IMR-90 (cell line): Measurements from ENCODE around the gene PLEKHH1. TPM values are rescaled to one million over a fixed set of nuclear protein-coding genes. Genes with fewer than 3 reads are reported as not detected.

Source experiments
- ATAC-seq: fragments of 200-7000 bp; cut with Tn5 transposase; 2 replicates; pipeline ENCODE4 v1.9.1; 2020; ENCODE audit warnings: low read depth, mild to moderate bottlenecking, moderate library complexity
- BruUV-seq: library from RNA; stranded (reverse); fragments of 400-500 nt; replicated peaks from 2 replicates; lab custom pipeline; 2021; lab: Mats Ljungman, UMichigan
- CTCF ChIA-PET: fragments of 300-600 bp; formaldehyde crosslinking; extraction: SDS; loops from one replicate; lab custom pipeline; 2021; ENCODE audit warnings: antibody characterized with exemption; lab: Yijun Ruan, JAX
- POLR2A ChIA-PET: fragments of 300-600 bp; sonication (Branson Sonifier 250); formaldehyde crosslinking; loops from one replicate; lab custom pipeline; 2022; ENCODE audit warnings: antibody characterized with exemption; ENCODE audit not compliant: unreplicated experiment; lab: Charles Lee
- DNase-seq: peaks from one replicate; pipeline ENCODE4 v3.0.0; 2013
- H2AFZ ChIP-seq: replicated peaks from 2 replicates; pipeline ENCODE3; 2013; ENCODE audit warnings: low read length, mild to moderate bottlenecking; ENCODE audit not compliant: poor library complexity
- H2AK5ac ChIP-seq: 2 replicates; pipeline ENCODE4 v1.6.1; 2013; ENCODE audit warnings: low read depth, low read length, inconsistent platforms
- H2AK9ac ChIP-seq: replicated peaks from 2 replicates; pipeline ENCODE3; 2013; ENCODE audit warnings: mild to moderate bottlenecking, low read depth, low read length, moderate library complexity; ENCODE audit not compliant: poor library complexity
- H2BK120ac ChIP-seq: 2 replicates; pipeline ENCODE4 v1.6.1; 2013; ENCODE audit warnings: low read depth, low read length, inconsistent platforms
- H2BK15ac ChIP-seq: 3 replicates; pipeline ENCODE4 v1.6.1; 2013; ENCODE audit warnings: low read depth, low read length, inconsistent platforms
- H2BK20ac ChIP-seq: 2 replicates; pipeline ENCODE4 v1.6.1; 2013; ENCODE audit warnings: low read depth, mild to moderate bottlenecking, inconsistent platforms, low read length, moderate library complexity
- H2BK5ac ChIP-seq: 2 replicates; pipeline ENCODE4 v1.6.1; 2013; ENCODE audit warnings: mild to moderate bottlenecking, low read depth, low read length, inconsistent platforms; ENCODE audit not compliant: poor library complexity, severe bottlenecking
- H3K14ac ChIP-seq: replicated peaks from 2 replicates; pipeline ENCODE4 v1.6.1; 2013; ENCODE audit warnings: low read depth, low read length, inconsistent platforms
- H3K18ac ChIP-seq: 2 replicates; pipeline ENCODE4 v1.6.1; 2013; ENCODE audit warnings: low read depth, low read length, control low read depth
- H3K23ac ChIP-seq: 2 replicates; pipeline ENCODE4 v1.6.1; 2013; ENCODE audit warnings: low read depth, low read length, inconsistent platforms
- H3K27ac ChIP-seq: 2 replicates; pipeline ENCODE4 v1.5.1; 2013; ENCODE audit warnings: mild to moderate bottlenecking, control low read depth, low read length; ENCODE audit not compliant: insufficient read depth
- H3K27me3 ChIP-seq: 2 replicates; pipeline ENCODE4 v1.6.1; 2013; ENCODE audit warnings: low read length; ENCODE audit not compliant: control insufficient read depth, insufficient read depth
- H3K36me3 ChIP-seq: 2 replicates; pipeline ENCODE4 v1.6.1; 2013; ENCODE audit warnings: low read length, mixed read lengths; ENCODE audit not compliant: control insufficient read depth, insufficient read depth
- H3K4ac ChIP-seq: 2 replicates; pipeline ENCODE4 v1.6.1; 2013; ENCODE audit warnings: low read depth, low read length, inconsistent platforms
- H3K4me1 ChIP-seq: 2 replicates; pipeline ENCODE4 v1.6.1; 2013; ENCODE audit warnings: low read length, mixed read lengths; ENCODE audit not compliant: control insufficient read depth, insufficient read depth
- H3K4me2 ChIP-seq: 2 replicates; pipeline ENCODE4 v1.6.1; 2013; ENCODE audit warnings: low read depth, mild to moderate bottlenecking, control low read depth, low read length, moderate library complexity
- H3K4me3 ChIP-seq: 2 replicates; pipeline ENCODE4 v1.5.1; 2013; ENCODE audit warnings: low read depth, mild to moderate bottlenecking, control low read depth, low read length, moderate library complexity; ENCODE audit not compliant: insufficient read depth
- H3K56ac ChIP-seq: 2 replicates; pipeline ENCODE4 v1.6.1; 2013; ENCODE audit warnings: low read length, inconsistent platforms; ENCODE audit not compliant: insufficient read depth; ENCODE audit errors: extremely low read depth
- H3K79me1 ChIP-seq, 2 experiments: 2 replicates each; pipeline ENCODE4 v1.6.1; 2013; ENCODE audit warnings: low read length in 2 of 2, inconsistent platforms in 1 of 2, low read depth in 1 of 2
- H3K9ac ChIP-seq: 2 replicates; pipeline ENCODE4 v1.6.1; 2013; ENCODE audit warnings: low read depth, low read length, control low read depth
- H3K9me1 ChIP-seq: 2 replicates; pipeline ENCODE4 v1.6.1; 2013; ENCODE audit warnings: low read length, inconsistent platforms; ENCODE audit not compliant: insufficient read depth
- H3K9me3 ChIP-seq: 2 replicates; pipeline ENCODE4 v1.6.1; 2013; ENCODE audit warnings: low read length; ENCODE audit not compliant: control insufficient read depth, insufficient read depth
- H4K20me1 ChIP-seq: 2 replicates; pipeline ENCODE4 v1.6.1; 2013; ENCODE audit warnings: low read length, inconsistent platforms; ENCODE audit not compliant: insufficient read depth
- H4K5ac ChIP-seq: 2 replicates; pipeline ENCODE4 v1.6.1; 2013; ENCODE audit warnings: mild to moderate bottlenecking, low read depth, low read length, control low read depth
- H4K8ac ChIP-seq, 2 experiments: 2 replicates each; pipeline ENCODE4 v1.6.1; 2013; ENCODE audit warnings: low read depth in 2 of 2, low read length in 2 of 2, control low read depth in 1 of 2, inconsistent platforms in 1 of 2
- H4K91ac ChIP-seq: 2 replicates; pipeline ENCODE4 v1.6.1; 2013; ENCODE audit warnings: low read depth, low read length, inconsistent platforms; ENCODE audit not compliant: insufficient read depth
- BHLHE40 ChIP-seq: fragments of 150-350 bp; IDR thresholded peaks from 2 replicates; pipeline ENCODE4 v1.6.1; 2016; ENCODE audit warnings: mild to moderate bottlenecking, low read depth, low read length
- CEBPB ChIP-seq: IDR thresholded peaks from 2 replicates; pipeline ENCODE4 v1.6.1; 2012; ENCODE audit warnings: low read depth, low read length, improper control_type of control experiment
- CHD1 ChIP-seq: IDR thresholded peaks from 2 replicates; pipeline ENCODE4 v1.6.1; 2012; ENCODE audit warnings: low read depth, low read length, improper control_type of control experiment
- FOS ChIP-seq: fragments of 150-350 bp; IDR thresholded peaks from 2 replicates; pipeline ENCODE4 v1.6.1; 2016; ENCODE audit warnings: low read depth, low read length
- MAFK ChIP-seq: IDR thresholded peaks from 2 replicates; pipeline ENCODE4 v1.6.1; 2012; ENCODE audit warnings: low read depth, low read length, improper control_type of control experiment
- MAZ ChIP-seq: IDR thresholded peaks from 2 replicates; pipeline ENCODE4 v1.6.1; 2012; ENCODE audit warnings: low read depth, mild to moderate bottlenecking, low read length, improper control_type of control experiment, moderate library complexity, borderline replicate concordance
- MXI1 ChIP-seq: IDR thresholded peaks from 2 replicates; pipeline ENCODE4 v1.6.1; 2012; ENCODE audit warnings: low read depth, mild to moderate bottlenecking, low read length, moderate library complexity, borderline replicate concordance
- NFE2L2 ChIP-seq: fragments of 150-350 bp; IDR thresholded peaks from 2 replicates; pipeline ENCODE4 v1.6.1; 2016; ENCODE audit warnings: low read depth, mild to moderate bottlenecking, low read length
- POLR2A ChIP-seq: IDR thresholded peaks from 2 replicates; pipeline ENCODE4 v1.6.1; 2012; ENCODE audit warnings: mild to moderate bottlenecking, low read depth, low read length
- RAD21 ChIP-seq: IDR thresholded peaks from 2 replicates; pipeline ENCODE4 v1.6.1; 2012; ENCODE audit warnings: low read length, improper control_type of control experiment
- RCOR1 ChIP-seq: IDR thresholded peaks from 2 replicates; pipeline ENCODE4 v1.6.1; 2012; ENCODE audit warnings: mild to moderate bottlenecking, low read length, improper control_type of control experiment; ENCODE audit not compliant: insufficient replicate concordance
- RFX5 ChIP-seq: IDR thresholded peaks from 2 replicates; pipeline ENCODE4 v1.8.0; 2012; ENCODE audit warnings: low read depth, mild to moderate bottlenecking, low read length, moderate library complexity
- SMC3 ChIP-seq: fragments of 150-350 bp; IDR thresholded peaks from 2 replicates; pipeline ENCODE4 v1.6.1; 2016; ENCODE audit warnings: low read depth, mild to moderate bottlenecking, antibody characterized with exemption, low read length, moderate library complexity
- WGBS, 2 experiments: methylation state at CpG; one replicate each; pipeline versions ENCODE4 v1.1.5 to v1.1.7; 2013; ENCODE audit warnings: missing lambda C conversion rate in 2 of 2; ENCODE audit not compliant: insufficient read length in 1 of 2; ENCODE audit errors: extremely low coverage in 2 of 2; 5-methylcytosine and 5-hydroxymethylcytosine counted together
- dilution Hi-C: fragments of 300-500 bp; cut with HindIII; formaldehyde crosslinking; loops from one replicate; pipeline ENCODE4 v1.14.3; 2018; ENCODE audit warnings: low sequenced_read_pairs; ENCODE audit not compliant: unreplicated experiment
- in situ Hi-C: fragments of 300-500 bp; cut with MboI; formaldehyde crosslinking; loops from 3 replicates; pipeline ENCODE4 v1.14.3; 2019; ENCODE audit warnings: low sequenced_read_pairs, inconsistent platforms, mixed read lengths
- intact Hi-C: fragments of 100-400 bp; cut with micrococcal nuclease; formaldehyde crosslinking; loops from 2 replicates; pipeline ENCODE4 v1.10.0; 2022
- polyA plus RNA-seq, 3 experiments: library from polyadenylated mRNA; depleted of rRNA; stranded (reverse); fragments of >200 nt; gene quantifications; 2 replicates each; pipeline ENCODE4 v1.2.3, GENCODE V29; 2012; ENCODE audit warnings: low replicate concordance in 1 of 3
- total RNA-seq: library from RNA; depleted of rRNA; stranded (reverse); fragments of >200 nt; gene quantifications from 2 replicates; pipeline ENCODE4 v1.2.3, GENCODE V29; 2012
- TF ChIP-seq, protein P1 (sequence below): conservative IDR thresholded peaks from 2 replicates; pipeline ENCODE4 v1.5.1; 2012; ENCODE audit warnings: mild to moderate bottlenecking, low read depth, low read length, improper control_type of control experiment
- TF ChIP-seq, protein P2 (sequence below): fragments of 150-350 bp; IDR thresholded peaks from 2 replicates; pipeline ENCODE4 v1.6.1; 2016; ENCODE audit warnings: low read depth, mild to moderate bottlenecking, low read length, moderate library complexity, borderline replicate concordance

The PLEKHH1 gene
- total and polyA plus RNA-seq, 2 of the 4 experiments (the other 2 are of a cell fraction), result under 0.01 to 0.34 TPM

GRCh38 chr14:67619446-67620216 is 86.5 kb downstream of the PLEKHH1 start, which contains the start of gene ARG2:
TSS of gene ARG2 (plus strand) at chr14:67619920. CDS start at chr14:67619978, 58 bp downstream.
- ATAC-seq (peak; percentile 91), DNase-seq (peak; percentile 91)
- Histone ChIP-seq H3K27me3 (peaks cover 4% of the 10 kb centered on the region), H2AK5ac (no peak within 1 kb of the TSS), H4K5ac (no peak within 1 kb of the TSS), H3K9me3 (no peaks in the 10 kb centered on the region), H2BK20ac (no peak within 1 kb of the TSS), H3K9me1 (no peaks in the 10 kb centered on the region), H3K4me2 (peak within 1 kb of the TSS; percentile 87), H4K20me1 (no peaks in the 10 kb centered on the region), H3K9ac (peak within 1 kb of the TSS; percentile 5; the same call in 1 of the 2 replicates), H3K18ac (no peak within 1 kb of the TSS), H3K27ac (no peak within 1 kb of the TSS), H3K79me1 (no peaks in the 10 kb centered on the region), H2AK9ac (peak within 1 kb of the TSS; percentile 62), H3K36me3 (no peaks in the 10 kb centered on the region), H4K91ac (no peak within 1 kb of the TSS), H2BK120ac (no peak within 1 kb of the TSS), H3K4me1 (peaks cover 3% of the 10 kb centered on the region; the same call in 1 of the 2 replicates), H4K8ac (no peak within 1 kb of the TSS), H3K23ac (no peak within 1 kb of the TSS), H3K4ac (peak within 1 kb of the TSS; percentile 10; the same call in 1 of the 2 replicates), H2BK5ac (no peak within 1 kb of the TSS), H3K56ac (no peak within 1 kb of the TSS), H3K4me3 (peak within 1 kb of the TSS; percentile 47), H3K14ac (no peak within 1 kb of the TSS), H2AFZ (peak within 1 kb of the TSS; percentile 94), H2BK15ac (0 out of 3 replicates have a peak within 1 kb of the TSS, but pooled peaks have one; percentile 15)
- intact Hi-C loops, result no loop called here
- CTCF ChIA-PET, result interaction anchor here (0.7 to 2.2 kb wide), 10 partner anchors 12 to 191 kb away, joined by 3 to 21 read pairs (median 4); partner anchors contain the start of gene PIGH
- WGBS, 2 experiments, result 2% methylated on average over 48 of the region's 62 CpGs; no CpG with 5 or more reads in 1 of the 2 experiments
- dilution Hi-C loops, result no loop called here
- BruUV-seq, result no TSS peak
- POLR2A ChIA-PET, result no interaction called here
- in situ Hi-C loops, result loop anchor here (5.0 kb wide), 1 partner anchor 48 kb away; no protein-coding TSS in a partner anchor
- TF ChIP-seq POLR2A, result peak; percentile 61; the same call in 1 of the 2 replicates
- no peak for TF ChIP-seq MAFK
- 0 out of 2 replicates have a peak, but pooled peaks have one; percentile 11 for TF ChIP-seq FOS
- TF ChIP-seq, protein P1, sequence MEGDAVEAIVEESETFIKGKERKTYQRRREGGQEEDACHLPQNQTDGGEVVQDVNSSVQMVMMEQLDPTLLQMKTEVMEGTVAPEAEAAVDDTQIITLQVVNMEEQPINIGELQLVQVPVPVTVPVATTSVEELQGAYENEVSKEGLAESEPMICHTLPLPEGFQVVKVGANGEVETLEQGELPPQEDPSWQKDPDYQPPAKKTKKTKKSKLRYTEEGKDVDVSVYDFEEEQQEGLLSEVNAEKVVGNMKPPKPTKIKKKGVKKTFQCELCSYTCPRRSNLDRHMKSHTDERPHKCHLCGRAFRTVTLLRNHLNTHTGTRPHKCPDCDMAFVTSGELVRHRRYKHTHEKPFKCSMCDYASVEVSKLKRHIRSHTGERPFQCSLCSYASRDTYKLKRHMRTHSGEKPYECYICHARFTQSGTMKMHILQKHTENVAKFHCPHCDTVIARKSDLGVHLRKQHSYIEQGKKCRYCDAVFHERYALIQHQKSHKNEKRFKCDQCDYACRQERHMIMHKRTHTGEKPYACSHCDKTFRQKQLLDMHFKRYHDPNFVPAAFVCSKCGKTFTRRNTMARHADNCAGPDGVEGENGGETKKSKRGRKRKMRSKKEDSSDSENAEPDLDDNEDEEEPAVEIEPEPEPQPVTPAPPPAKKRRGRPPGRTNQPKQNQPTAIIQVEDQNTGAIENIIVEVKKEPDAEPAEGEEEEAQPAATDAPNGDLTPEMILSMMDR, result 0 out of 2 replicates have a peak, but pooled peaks have one; percentile 7
- TF ChIP-seq RFX5, result no peak
- TF ChIP-seq MXI1, result peak; percentile 52; the same call in 1 of the 2 replicates
- no peak for TF ChIP-seq SMC3
- no peak for TF ChIP-seq NFE2L2
- peak; percentile 37; the same call in 1 of the 2 replicates for TF ChIP-seq CEBPB
- TF ChIP-seq MAZ, result peak; percentile 67; the same call in 1 of the 2 replicates
- TF ChIP-seq, protein P2, sequence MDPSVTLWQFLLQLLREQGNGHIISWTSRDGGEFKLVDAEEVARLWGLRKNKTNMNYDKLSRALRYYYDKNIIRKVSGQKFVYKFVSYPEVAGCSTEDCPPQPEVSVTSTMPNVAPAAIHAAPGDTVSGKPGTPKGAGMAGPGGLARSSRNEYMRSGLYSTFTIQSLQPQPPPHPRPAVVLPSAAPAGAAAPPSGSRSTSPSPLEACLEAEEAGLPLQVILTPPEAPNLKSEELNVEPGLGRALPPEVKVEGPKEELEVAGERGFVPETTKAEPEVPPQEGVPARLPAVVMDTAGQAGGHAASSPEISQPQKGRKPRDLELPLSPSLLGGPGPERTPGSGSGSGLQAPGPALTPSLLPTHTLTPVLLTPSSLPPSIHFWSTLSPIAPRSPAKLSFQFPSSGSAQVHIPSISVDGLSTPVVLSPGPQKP, result no peak
- TF ChIP-seq CHD1, result no peak
- TF ChIP-seq RAD21, result no peak
- peak; percentile 54 for TF ChIP-seq BHLHE40
- TF ChIP-seq RCOR1, result no peak
